Brain microvascular endothelial cell (primary cell): ENCODE data around the gene MACROH2A1.

Experiments used
- DNase-seq: peaks from one replicate; pipeline ENCODE4 v3.0.0-alpha.2; 2020
- H3K27ac ChIP-seq: fragments of 250-450 bp; sonication (Bioruptor Pico); 2 replicates; pipeline ENCODE4 v1.5.1; 2020; ENCODE audit warnings: mild to moderate bottlenecking, moderate library complexity
- H3K27me3 ChIP-seq: fragments of 250-450 bp; sonication (Bioruptor Pico); replicated peaks from 2 replicates; pipeline ENCODE4 v1.5.1; 2020; ENCODE audit warnings: mild to moderate bottlenecking
- H3K36me3 ChIP-seq: fragments of 250-450 bp; sonication (Bioruptor Pico); replicated peaks from 2 replicates; pipeline ENCODE4 v1.5.1; 2020; ENCODE audit warnings: mild to moderate bottlenecking
- H3K4me3 ChIP-seq: 2 replicates; pipeline ENCODE4 v1.5.1; 2011; ENCODE audit warnings: low read depth, mild to moderate bottlenecking, control low read depth, low read length, moderate library complexity
- CTCF ChIP-seq: IDR thresholded peaks from 2 replicates; pipeline ENCODE4 v1.5.1; 2011; ENCODE audit warnings: low read depth, mild to moderate bottlenecking, moderate library complexity, low read length, control low read depth, inconsistent platforms; ENCODE audit errors: missing control alignments
- in situ Hi-C: cut with HindIII; loops from 2 replicates; pipeline ENCODE4 v1.10.0; 2017; ENCODE audit warnings: low sequenced_read_pairs, low pct_ligation_motif_present

The MACROH2A1 gene

GRCh38 chr5:135445306-135445985 lies 46.4 kb upstream of the MACROH2A1 start:
- no peaks in the 10 kb centered on the region for H3K36me3 ChIP-seq
- DNase-seq, result no peak
- no peak overlapping the region for H3K4me3 ChIP-seq
- no peak overlapping the region for H3K27ac ChIP-seq
- TF ChIP-seq CTCF, result no peak
- in situ Hi-C loops, result no loop called here
- peaks cover 2% of the 10 kb centered on the region for H3K27me3 ChIP-seq

- in situ Hi-C loops, result no loop called here
- no peak overlapping the region for H3K27ac ChIP-seq
- no peak for DNase-seq
- no peaks in the 10 kb centered on the region for H3K36me3 ChIP-seq
- no peak overlapping the region for H3K4me3 ChIP-seq
- peaks cover 2% of the 10 kb centered on the region for H3K27me3 ChIP-seq
- no peak for TF ChIP-seq CTCF
Measured at GRCh38 chr5:135444881-135445280, 45.9 kb upstream of the MACROH2A1 start.

GRCh38 chr5:135444360-135444759 lies 45.3 kb upstream of the MACROH2A1 start:
- Histone ChIP-seq H3K36me3 (no peaks in the 10 kb centered on the region), H3K27ac (no peak overlapping the region), H3K4me3 (no peak overlapping the region), H3K27me3 (peaks cover under 1% of the 10 kb centered on the region)
- in situ Hi-C loops, result no loop called here
- no peak for TF ChIP-seq CTCF
- DNase-seq, result no peak

GRCh38 chr5:135443161-135443960 lies 44.3 kb upstream of the MACROH2A1 start:
- Histone ChIP-seq H3K27me3 (no peaks in the 10 kb centered on the region), H3K36me3 (no peaks in the 10 kb centered on the region), H3K27ac (no peak overlapping the region), H3K4me3 (no peak overlapping the region)
- in situ Hi-C loops, result no loop called here
- no peak for DNase-seq
- TF ChIP-seq CTCF, result no peak

- H3K36me3 ChIP-seq, result no peaks in the 10 kb centered on the region
- no peak overlapping the region for H3K27ac ChIP-seq
- TF ChIP-seq CTCF, result no peak
- H3K27me3 ChIP-seq, result no peaks in the 10 kb centered on the region
- in situ Hi-C loops, result no loop called here
- no peak for DNase-seq
- no peak overlapping the region for H3K4me3 ChIP-seq
Measured at GRCh38 chr5:135442431-135443160, 43.6 kb upstream of the MACROH2A1 start.
